Subcutaneous adipose tissue (tissue), 4 donors: ENCODE measurements around the gene CAMSAP2. TPM values are rescaled to one million over a fixed set of nuclear protein-coding genes. Genes with fewer than 3 reads are reported as not detected.

Source experiments
- total RNA-seq, 4 donors: library from RNA; depleted of rRNA; stranded (reverse); fragments of >200 nt; gene quantifications; one replicate each; pipeline ENCODE4 v1.1.0, GENCODE V29; 2016
- TF ChIP-seq, protein P1 (sequence below): fragments of 450-650 bp; IDR thresholded peaks from one replicate; pipeline ENCODE4 v1.5.1; 2016; ENCODE audit warnings: low read depth, mild to moderate bottlenecking, control low read depth, antibody characterized with exemption, moderate library complexity

Gene CAMSAP2
- total RNA-seq, 4 donors from 2014 or later: 29.6 to 73.2 (median 34.0) TPM

DNA sequence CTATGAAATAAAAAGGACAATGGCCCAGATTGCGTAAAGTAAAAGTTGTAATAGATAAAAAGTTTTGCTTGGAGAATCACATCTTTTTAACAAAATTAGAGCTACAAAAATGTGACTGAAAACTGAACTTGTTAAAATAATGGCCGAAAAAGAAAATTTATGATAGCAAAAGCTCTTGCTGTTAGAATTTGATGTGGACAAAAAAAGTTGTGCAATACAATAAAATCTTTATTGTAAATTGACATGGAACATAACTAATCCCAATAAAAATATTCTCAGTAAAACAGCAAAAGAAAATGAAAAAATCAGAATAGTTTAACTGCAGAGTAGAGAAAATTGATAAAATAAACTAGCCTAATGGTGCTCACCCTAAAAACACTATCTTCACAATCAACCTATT lies 11.4 kb upstream of the CAMSAP2 start:
- TF ChIP-seq, protein P1, sequence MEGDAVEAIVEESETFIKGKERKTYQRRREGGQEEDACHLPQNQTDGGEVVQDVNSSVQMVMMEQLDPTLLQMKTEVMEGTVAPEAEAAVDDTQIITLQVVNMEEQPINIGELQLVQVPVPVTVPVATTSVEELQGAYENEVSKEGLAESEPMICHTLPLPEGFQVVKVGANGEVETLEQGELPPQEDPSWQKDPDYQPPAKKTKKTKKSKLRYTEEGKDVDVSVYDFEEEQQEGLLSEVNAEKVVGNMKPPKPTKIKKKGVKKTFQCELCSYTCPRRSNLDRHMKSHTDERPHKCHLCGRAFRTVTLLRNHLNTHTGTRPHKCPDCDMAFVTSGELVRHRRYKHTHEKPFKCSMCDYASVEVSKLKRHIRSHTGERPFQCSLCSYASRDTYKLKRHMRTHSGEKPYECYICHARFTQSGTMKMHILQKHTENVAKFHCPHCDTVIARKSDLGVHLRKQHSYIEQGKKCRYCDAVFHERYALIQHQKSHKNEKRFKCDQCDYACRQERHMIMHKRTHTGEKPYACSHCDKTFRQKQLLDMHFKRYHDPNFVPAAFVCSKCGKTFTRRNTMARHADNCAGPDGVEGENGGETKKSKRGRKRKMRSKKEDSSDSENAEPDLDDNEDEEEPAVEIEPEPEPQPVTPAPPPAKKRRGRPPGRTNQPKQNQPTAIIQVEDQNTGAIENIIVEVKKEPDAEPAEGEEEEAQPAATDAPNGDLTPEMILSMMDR: no peak

GRCh38 chr1:200729863-200730262 lies 8.8 kb upstream of the CAMSAP2 start:
- TF ChIP-seq, protein P1: no peak

GRCh38 chr1:200731654-200732332 lies 6.9 kb upstream of the CAMSAP2 start:
- TF ChIP-seq, protein P1: no peak

- TF ChIP-seq, protein P1: no peak
Measured at GRCh38 chr1:200732438-200732837, 6.3 kb upstream of the CAMSAP2 start.

DNA sequence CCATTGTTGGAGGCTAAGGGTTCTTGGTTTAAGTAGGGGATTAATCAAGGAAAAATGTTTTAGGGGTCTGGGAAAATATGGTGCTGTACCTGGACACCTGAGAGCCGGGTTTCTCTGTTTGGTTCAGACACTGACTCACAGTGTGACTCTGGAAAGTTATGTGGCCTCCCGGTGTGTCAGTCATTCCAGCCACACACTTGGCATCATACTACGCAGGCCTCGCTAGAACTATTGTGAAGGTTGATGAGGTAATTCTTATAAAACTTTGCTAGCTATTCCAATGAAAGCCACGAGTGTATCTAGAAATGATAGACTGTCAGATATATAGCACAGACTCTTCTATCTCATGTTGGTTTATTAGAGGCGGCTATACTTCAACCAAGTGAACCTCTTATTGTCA lies 4.8 kb upstream of the CAMSAP2 start:
- TF ChIP-seq, protein P1: no peak

DNA sequence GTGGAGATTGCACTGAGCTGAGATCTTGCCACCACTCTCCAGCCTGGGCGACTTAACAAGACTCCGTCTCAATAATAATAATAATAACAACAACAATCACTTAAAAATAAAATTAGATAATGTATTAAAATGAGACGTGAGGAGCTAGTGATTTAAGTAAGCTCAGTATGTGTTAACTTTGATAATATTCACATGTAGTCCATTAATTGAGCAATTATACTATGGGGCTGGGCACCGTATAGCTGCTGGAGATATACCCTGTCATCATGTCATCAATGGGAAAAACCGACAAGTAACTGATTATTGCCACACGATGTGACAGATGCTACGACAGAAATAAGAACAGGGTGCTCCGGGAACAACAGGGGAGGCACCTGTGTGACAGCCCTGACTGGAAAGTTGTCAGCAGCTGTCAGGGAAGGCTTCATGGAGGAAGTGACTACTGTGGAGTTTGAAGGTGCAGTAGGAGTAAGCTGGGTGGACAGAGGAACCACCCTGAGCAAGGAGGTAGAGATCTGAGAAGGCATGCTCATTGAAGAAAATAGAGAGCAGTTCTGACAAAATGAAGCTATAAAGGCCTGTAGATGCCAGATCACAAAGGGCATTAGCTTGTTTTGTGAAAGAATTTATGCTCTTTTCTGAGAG lies 924 bp upstream of the CAMSAP2 start:
- TF ChIP-seq, protein P1: no peak

GRCh38 chr1:200738949-200739651 lies 407 bp downstream of the CAMSAP2 start:
- TF ChIP-seq, protein P1: no peak
